Stimulated activated CD4-positive, alpha-beta T cell treated with anti-CD3 and anti-CD28 coated beads, Interleukin-2, amount 100 ng/mL, for 24 hours (primary cell): ENCODE measurements around the gene SLC30A3.

Experiments
- DNase-seq, 2 donors: peaks; one replicate each; pipeline ENCODE4 v3.0.0-alpha.2; 2020

Gene SLC30A3

GRCh38 chr2:27223416-27223815 lies 39.4 kb downstream of the SLC30A3 start:
- no peak for DNase-seq

DNA sequence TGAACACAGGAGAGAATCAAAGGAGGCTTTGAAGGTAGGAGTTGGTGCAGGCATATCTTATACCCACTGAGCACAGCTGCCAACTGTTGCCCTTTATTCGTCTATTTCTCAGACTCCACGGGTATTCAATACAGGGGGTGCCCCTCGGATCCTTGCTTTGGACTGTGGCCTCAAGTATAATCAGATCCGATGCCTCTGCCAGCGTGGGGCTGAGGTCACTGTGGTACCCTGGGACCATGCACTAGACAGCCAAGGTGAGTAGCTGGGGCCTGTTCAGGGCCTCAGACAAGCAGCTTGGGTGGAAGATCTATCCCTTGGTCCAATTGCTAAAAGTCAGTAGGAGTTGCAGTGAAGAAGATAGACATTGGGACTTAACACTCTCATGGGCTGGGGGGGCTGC lies 40.4 kb downstream of the SLC30A3 start:
- DNase-seq, result no peak

DNA sequence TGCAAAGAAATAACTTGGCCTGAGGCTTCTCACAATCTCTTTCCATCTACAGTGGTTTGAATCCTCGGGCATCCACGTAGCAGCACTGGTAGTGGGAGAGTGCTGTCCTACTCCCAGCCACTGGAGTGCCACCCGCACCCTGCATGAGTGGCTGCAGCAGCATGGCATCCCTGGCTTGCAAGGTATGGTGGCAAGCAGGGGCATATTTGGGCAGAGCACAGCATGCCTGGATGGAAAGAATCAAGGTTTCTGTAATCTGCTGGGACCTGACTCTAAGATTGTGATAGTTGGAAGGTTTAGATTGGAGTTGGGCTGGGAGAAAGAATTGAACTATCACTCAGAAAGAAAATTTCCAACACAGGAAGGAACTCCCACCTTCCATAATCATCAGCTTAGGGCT lies 41.7 kb downstream of the SLC30A3 start:
- DNase-seq, result no peak

GRCh38 chr2:27220091-27220490 lies 42.8 kb downstream of the SLC30A3 start:
- no peak for DNase-seq

GRCh38 chr2:27219091-27219490 lies 43.8 kb downstream of the SLC30A3 start:
- no peak for DNase-seq

DNA sequence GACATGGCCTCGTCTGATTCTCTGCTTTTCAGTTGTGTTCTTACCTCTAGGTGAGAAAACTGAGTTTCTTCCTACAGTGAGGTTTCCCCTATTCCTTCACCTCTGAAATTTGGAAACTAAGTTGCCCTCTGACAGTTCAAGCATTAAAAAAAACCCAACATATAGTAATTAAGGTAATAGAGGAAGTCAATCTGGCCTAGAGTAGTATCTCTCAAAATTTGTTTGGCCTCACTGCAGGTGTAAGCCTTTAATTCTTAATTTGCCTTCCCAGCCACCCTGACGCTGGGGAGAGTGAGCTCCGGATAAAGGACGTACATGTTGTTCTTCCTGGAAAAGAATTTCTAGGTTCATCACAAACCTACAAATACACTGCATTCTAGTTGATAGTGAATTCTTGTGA lies 44.2 kb downstream of the SLC30A3 start:
- no peak for DNase-seq

GRCh38 chr2:27217173-27218121 lies 45.4 kb downstream of the SLC30A3 start, which contains the start of gene CAD:
Gene CAD, plus strand, starts transcription at chr2:27217369. Its CDS starts 183 bp downstream, at chr2:27217552.
- DNase-seq, result peak; percentile 92 to 95

- DNase-seq, result no peak
Measured at GRCh38 chr2:27216416-27217137, 46.3 kb downstream of the SLC30A3 start.

GRCh38 chr2:27214941-27215340 lies 47.9 kb downstream of the SLC30A3 start:
- DNase-seq, result no peak

GRCh38 chr2:27212626-27213471 lies 50.0 kb downstream of the SLC30A3 start:
- no peak for DNase-seq

- peak; percentile 88 to 91 for DNase-seq
Measured at GRCh38 chr2:27211943-27212625, 50.8 kb downstream of the SLC30A3 start, which contains the start of the genes ATRAID and SLC5A6. Gene ATRAID, plus strand, starts transcription at chr2:27212041. Its CDS starts 328 bp downstream, at chr2:27212369. Gene SLC5A6, minus strand, starts transcription at chr2:27212268. Its CDS starts 4,618 bp downstream, at chr2:27207650.

DNA sequence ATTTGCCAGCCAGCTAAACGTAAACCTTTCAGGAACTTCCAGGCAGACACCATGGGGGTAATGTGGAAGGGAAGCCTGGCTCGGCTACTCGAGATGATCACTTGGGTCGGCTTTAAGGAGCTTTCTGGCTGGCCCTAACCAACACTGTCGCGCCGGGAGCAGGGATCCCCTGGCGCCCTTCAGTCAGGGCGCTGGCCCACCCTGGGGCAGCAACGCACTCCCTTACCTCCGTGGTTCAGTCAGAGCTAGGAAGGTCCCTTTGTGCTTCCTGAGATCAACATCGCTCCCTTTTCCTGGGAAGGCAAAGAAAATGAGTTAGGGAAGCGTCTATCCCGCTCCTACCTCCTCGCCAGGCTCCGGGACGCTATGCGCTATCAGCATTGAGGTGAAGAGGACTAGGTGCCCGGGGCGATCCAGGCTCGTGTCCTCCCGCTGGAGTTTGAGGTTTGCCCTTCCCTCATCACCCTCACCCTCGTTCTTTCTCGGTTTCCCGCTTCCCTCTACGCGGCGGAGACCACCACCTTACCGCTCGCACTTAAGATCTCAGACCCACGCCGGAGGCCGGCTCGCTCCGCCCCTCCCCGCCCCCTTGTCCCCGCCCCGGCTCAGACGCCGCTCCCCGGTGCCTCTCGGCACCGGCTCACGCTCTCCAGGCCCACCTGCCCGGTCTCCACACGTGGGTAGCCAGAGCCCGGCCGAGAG lies 51.5 kb downstream of the SLC30A3 start:
- DNase-seq, result peak in 1 of 2 donors; percentile 23

- no peak for DNase-seq
Measured at GRCh38 chr2:27209621-27210401, 53.0 kb downstream of the SLC30A3 start.

DNA sequence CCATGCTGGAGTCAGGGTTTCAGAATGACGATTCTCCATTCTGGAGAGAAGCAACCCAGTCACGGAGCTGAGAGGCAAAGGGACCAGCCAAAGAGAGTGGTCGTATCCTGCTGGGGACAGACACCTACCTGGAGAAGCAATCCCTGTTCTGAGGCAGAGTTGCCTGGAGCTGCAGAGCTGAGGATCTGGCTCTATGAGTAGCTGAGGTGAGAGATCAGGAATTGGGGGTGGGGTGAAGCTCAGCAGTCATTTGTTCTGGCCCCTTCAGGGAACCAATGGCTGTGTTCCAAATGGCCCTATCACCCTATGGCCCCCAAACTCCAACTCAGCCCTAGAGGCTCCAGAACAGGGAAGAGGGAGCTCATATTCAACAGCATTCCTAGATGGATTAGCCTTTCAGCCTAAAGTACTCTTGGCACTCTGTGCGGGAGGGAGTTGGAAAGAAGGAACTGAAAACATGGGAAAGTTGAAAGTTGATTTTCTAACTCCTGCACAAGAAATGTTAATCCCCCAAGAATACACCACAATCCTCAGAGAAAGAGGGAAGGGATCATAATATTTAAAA lies 54.3 kb downstream of the SLC30A3 start:
- no peak for DNase-seq

DNA sequence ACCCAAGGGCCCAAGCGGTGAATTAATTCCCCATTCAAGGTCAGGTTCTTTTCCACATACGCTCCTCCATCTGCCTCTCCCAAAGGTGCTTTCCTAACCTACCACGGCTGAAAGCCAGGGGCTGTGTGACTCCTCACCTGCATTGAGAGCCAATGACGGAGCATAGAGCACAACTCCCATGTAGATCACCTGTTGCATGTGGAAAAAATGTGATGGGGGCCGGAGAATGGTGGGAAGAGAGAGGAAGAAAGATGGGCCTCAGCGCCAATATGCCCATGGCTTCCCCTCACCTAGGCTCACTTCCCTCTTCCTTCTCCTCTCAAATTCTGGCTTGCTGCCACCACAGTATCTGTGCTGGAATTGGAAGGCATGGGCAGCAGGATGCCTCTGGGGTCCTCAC lies 56.5 kb downstream of the SLC30A3 start:
- DNase-seq, result no peak

DNA sequence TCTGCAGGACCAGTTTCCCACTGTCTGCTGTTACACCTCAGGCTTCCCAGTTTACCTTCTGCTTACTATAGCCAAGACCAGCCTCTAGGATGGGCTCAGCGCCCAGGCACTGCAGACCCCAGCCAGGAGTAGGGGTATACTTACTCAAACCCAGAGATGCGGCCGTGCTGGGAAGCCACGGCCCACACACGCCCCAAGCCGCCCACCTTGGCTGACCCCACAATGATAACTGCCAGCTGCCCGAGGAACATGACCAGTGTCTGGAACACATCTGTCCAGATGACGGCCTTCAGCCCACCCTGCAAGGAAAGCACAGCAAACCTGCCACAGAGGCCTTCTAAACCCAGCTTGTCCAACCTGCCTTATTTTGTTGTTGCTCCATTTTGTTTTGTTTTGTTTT lies 57.6 kb downstream of the SLC30A3 start:
- no peak for DNase-seq

- no peak for DNase-seq
Measured at GRCh38 chr2:27204566-27204965, 58.3 kb downstream of the SLC30A3 start.

DNA sequence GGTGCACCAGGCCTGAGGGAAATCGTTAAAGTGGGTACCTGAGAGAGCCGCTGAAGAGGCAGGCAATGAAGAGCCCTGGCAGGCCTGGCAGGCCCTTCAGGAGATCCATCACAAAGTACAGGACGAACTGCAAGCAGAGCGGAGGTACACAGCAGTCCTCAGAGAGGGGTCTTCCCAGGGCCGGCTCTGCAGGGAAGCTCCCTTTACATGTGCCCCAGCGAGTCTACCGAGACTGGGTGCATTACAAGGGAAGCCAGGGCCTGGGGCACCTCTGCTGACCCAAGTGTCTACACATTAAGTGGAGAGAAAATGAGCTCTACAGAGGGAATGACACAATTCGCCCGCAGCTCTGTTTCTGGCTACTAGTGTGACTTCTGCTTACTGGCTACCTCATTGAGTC lies 59.1 kb downstream of the SLC30A3 start:
- DNase-seq, result no peak
